HL-60 (cell line): ENCODE measurements around the gene GJC1.

Experiments
- GABPA ChIP-seq: IDR thresholded peaks from 2 replicates; pipeline ENCODE4 v1.6.1; 2012; ENCODE audit warnings: low read depth
- POLR2AphosphoS5 ChIP-seq: IDR thresholded peaks from 2 replicates; pipeline ENCODE4 v1.6.1; 2012; ENCODE audit warnings: low read depth
- REST ChIP-seq: IDR thresholded peaks from 2 replicates; pipeline ENCODE4 v1.6.1; 2012; ENCODE audit warnings: low read depth; ENCODE audit not compliant: insufficient replicate concordance
- TF ChIP-seq, protein P1 (sequence below): IDR thresholded peaks from one replicate; pipeline ENCODE4 v1.5.1; 2011; ENCODE audit warnings: low read length, control low read depth, inconsistent platforms; ENCODE audit not compliant: insufficient read depth

GRCh38 chr17:44840936-44841335, 10.8 kb upstream of the GJC1 start:
- TF ChIP-seq, protein P1, sequence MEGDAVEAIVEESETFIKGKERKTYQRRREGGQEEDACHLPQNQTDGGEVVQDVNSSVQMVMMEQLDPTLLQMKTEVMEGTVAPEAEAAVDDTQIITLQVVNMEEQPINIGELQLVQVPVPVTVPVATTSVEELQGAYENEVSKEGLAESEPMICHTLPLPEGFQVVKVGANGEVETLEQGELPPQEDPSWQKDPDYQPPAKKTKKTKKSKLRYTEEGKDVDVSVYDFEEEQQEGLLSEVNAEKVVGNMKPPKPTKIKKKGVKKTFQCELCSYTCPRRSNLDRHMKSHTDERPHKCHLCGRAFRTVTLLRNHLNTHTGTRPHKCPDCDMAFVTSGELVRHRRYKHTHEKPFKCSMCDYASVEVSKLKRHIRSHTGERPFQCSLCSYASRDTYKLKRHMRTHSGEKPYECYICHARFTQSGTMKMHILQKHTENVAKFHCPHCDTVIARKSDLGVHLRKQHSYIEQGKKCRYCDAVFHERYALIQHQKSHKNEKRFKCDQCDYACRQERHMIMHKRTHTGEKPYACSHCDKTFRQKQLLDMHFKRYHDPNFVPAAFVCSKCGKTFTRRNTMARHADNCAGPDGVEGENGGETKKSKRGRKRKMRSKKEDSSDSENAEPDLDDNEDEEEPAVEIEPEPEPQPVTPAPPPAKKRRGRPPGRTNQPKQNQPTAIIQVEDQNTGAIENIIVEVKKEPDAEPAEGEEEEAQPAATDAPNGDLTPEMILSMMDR: no peak
- no peak for TF ChIP-seq REST
- TF ChIP-seq POLR2AphosphoS5: no peak
- no peak for TF ChIP-seq GABPA
